ENCODE data around the gene CATSPER1.

DNA sequence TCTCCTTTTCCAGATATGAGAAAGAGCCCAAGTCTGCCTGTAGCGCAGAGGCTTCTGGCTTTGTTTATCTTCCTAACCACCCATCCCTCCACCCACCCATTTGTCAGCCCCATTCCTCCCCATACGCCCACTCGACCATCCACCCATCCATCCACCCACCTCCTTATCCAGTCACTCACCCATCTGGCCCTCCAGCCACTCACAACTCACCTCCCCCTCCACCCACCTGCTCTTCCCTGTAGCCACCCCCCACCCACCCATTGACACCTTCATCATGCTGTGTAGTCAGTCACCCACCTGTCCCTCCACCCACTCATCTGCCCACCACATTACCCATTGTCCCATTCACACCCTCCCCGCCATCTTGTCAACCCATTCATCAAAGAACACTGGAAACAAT lies 9.0 kb downstream of the CATSPER1 start:
- TF ChIP-seq POLR2AphosphoS5 (IDR thresholded peaks at IDR 0.05; ENCODE audit: borderline replicate concordance, low read depth, low read length) (no peak), EZH2 (IDR thresholded peaks at IDR 0.05) (no peak)

All from SK-N-MC (cell line).